B cell (primary cell): ENCODE data around the gene KRTAP29-1. TPM values are rescaled to one million over a fixed set of nuclear protein-coding genes. Genes with fewer than 3 reads are reported as not detected.

Source experiments
- ATAC-seq: fragments of 200-7000 bp; cut with Tn5 transposase; one replicate; pipeline ENCODE4 v1.10.0; 2021; ENCODE audit warnings: low read depth, mild to moderate bottlenecking, moderate number of reproducible peaks, moderate library complexity
- CTCF ChIA-PET: fragments of 350-600 bp; sonication (Branson Sonifier 250); formaldehyde crosslinking; loops from one replicate; lab custom pipeline; 2021; ENCODE audit warnings: antibody characterized with exemption, inconsistent platforms; lab: Charles Lee
- POLR2A ChIA-PET: fragments of 350-600 bp; sonication (Branson Sonifier 250); formaldehyde crosslinking; loops from one replicate; lab custom pipeline; 2021; ENCODE audit warnings: antibody characterized with exemption; lab: Charles Lee
- DNase-seq: peaks from one replicate; pipeline ENCODE4 v3.0.0; 2013
- H2AFZ ChIP-seq: 2 replicates; pipeline ENCODE4 v1.6.1; 2012; ENCODE audit warnings: mild to moderate bottlenecking, low read depth, low read length; ENCODE audit not compliant: insufficient read depth, poor library complexity, severe bottlenecking
- H3K27ac ChIP-seq, 2 donors: 1 replicate in 1 of 2; 2 replicates in 1 of 2; pipeline ENCODE4 v1.5.1; 2012 to 2013; ENCODE audit warnings: low read length in 2 of 2, mild to moderate bottlenecking in 2 of 2, moderate library complexity in 1 of 2
- H3K27me3 ChIP-seq, 4 experiments: fragments of 200-600 bp in 1 of 4; sonication (generic) in 1 of 4; replicated peaks in 1 of 4; 1 replicate in 2 of 4; 2 replicates in 2 of 4; pipeline versions ENCODE4 v1.6.1 to v1.7.0; 2013 to 2016; ENCODE audit warnings: low read length in 3 of 4, mild to moderate bottlenecking in 2 of 4, mixed read lengths in 1 of 4, moderate library complexity in 1 of 4; ENCODE audit not compliant: insufficient read depth in 4 of 4, control insufficient read depth in 3 of 4; ENCODE audit errors: control extremely low read depth in 1 of 4
- H3K36me3 ChIP-seq, 2 experiments: replicated peaks in 1 of 2; 1 replicate in 1 of 2; 2 replicates in 1 of 2; pipeline versions ENCODE4 v1.6.1 to v1.7.1; 2013; ENCODE audit warnings: low read length in 1 of 2; ENCODE audit not compliant: insufficient read depth in 2 of 2, control insufficient read depth in 1 of 2; ENCODE audit errors: control extremely low read depth in 1 of 2, extremely low read depth in 1 of 2
- H3K4me1 ChIP-seq, 2 donors: fragments of 200-600 bp in 1 of 2; sonication (generic) in 1 of 2; 1 replicate in 1 of 2; 2 replicates in 1 of 2; pipeline versions ENCODE4 v1.5.1 to v1.6.1; 2013 to 2017; ENCODE audit warnings: low read length in 2 of 2; ENCODE audit not compliant: control insufficient read depth in 2 of 2, insufficient read depth in 2 of 2
- H3K4me2 ChIP-seq: replicated peaks from 2 replicates; pipeline ENCODE3; 2012; ENCODE audit warnings: mild to moderate bottlenecking, low read depth, low read length; ENCODE audit not compliant: poor library complexity, severe bottlenecking
- H3K4me3 ChIP-seq, 5 experiments: fragments of 200-600 bp in 1 of 5; sonication (generic) in 1 of 5; 1 replicate in 3 of 5; 2 replicates in 2 of 5; pipeline versions ENCODE4 v1.5.1 to v1.7.0; 2011 to 2016; ENCODE audit warnings: low read length in 4 of 5, mild to moderate bottlenecking in 4 of 5, low read depth in 2 of 5, control low read depth in 1 of 5, moderate library complexity in 1 of 5; ENCODE audit not compliant: insufficient read depth in 1 of 5; ENCODE audit errors: control extremely low read depth in 1 of 5, extremely low read depth in 1 of 5
- H3K79me2 ChIP-seq: fragments of 200-600 bp; sonication (generic); one replicate; pipeline ENCODE4 v1.6.0; 2016; ENCODE audit warnings: low read length; ENCODE audit not compliant: control insufficient read depth, insufficient read depth
- H3K9ac ChIP-seq: fragments of 200-600 bp; sonication (generic); 2 replicates; pipeline ENCODE4 v1.6.1; 2017; ENCODE audit warnings: mild to moderate bottlenecking, low read length, moderate library complexity
- H3K9me3 ChIP-seq, 3 donors: one replicate each; pipeline versions ENCODE4 v1.6.1 to v1.7.1; 2013; ENCODE audit warnings: low read length in 2 of 3; ENCODE audit not compliant: control insufficient read depth in 2 of 3, insufficient read depth in 1 of 3; ENCODE audit errors: control extremely low read depth in 1 of 3
- H4K20me1 ChIP-seq: 2 replicates; pipeline ENCODE4 v1.6.0; 2012; ENCODE audit warnings: mild to moderate bottlenecking, low read length; ENCODE audit not compliant: insufficient read depth, control insufficient read depth, poor library complexity, severe bottlenecking
- H3K27ac Mint-ChIP-seq: one replicate; pipeline ENCODE4 v1.8.0; 2021; ENCODE audit warnings: mixed read lengths
- H3K27me3 Mint-ChIP-seq: one replicate; pipeline ENCODE4 v1.8.0; 2021; ENCODE audit warnings: mixed read lengths
- H3K4me1 Mint-ChIP-seq: one replicate; pipeline ENCODE4 v1.8.0; 2021; ENCODE audit warnings: mixed read lengths
- H3K4me3 Mint-ChIP-seq: one replicate; pipeline ENCODE4 v1.8.0; 2021; ENCODE audit warnings: mixed read lengths
- H3K9me3 Mint-ChIP-seq: one replicate; pipeline ENCODE4 v1.8.0; 2022; ENCODE audit warnings: mixed read lengths; ENCODE audit not compliant: insufficient read depth
- EZH2 ChIP-seq: IDR thresholded peaks from 2 replicates; pipeline ENCODE4 v1.6.1; 2012; ENCODE audit warnings: borderline replicate concordance, low read depth, mild to moderate bottlenecking, moderate library complexity, low read length; ENCODE audit not compliant: insufficient read depth, poor library complexity, severe bottlenecking
- WGBS: methylation state at CpG from one replicate; pipeline ENCODE4 v1.1.5; 2013; ENCODE audit warnings: missing lambda C conversion rate; ENCODE audit not compliant: insufficient coverage; 5-methylcytosine and 5-hydroxymethylcytosine counted together
- intact Hi-C: fragments of 100-400 bp; cut with micrococcal nuclease; formaldehyde crosslinking; loops from one replicate; pipeline ENCODE4 v1.10.0; 2022
- polyA plus RNA-seq: library from polyadenylated mRNA; depleted of rRNA; stranded (reverse); fragments of >200 nt; gene quantifications from 2 replicates; pipeline ENCODE4 v1.2.3, GENCODE V29; 2012
- total RNA-seq, 2 donors: library from RNA; stranded (reverse); fragments of 120-200 nt in 1 of 2; gene quantifications; 1 replicate in 1 of 2; 2 replicates in 1 of 2; pipeline versions ENCODE4 v1.2.3 to v1.2.4, GENCODE V29; 2013 to 2022
- TF ChIP-seq, protein P1 (sequence below): fragments of 200-600 bp; IDR thresholded peaks from one replicate; pipeline ENCODE4 v1.8.0; 2022; ENCODE audit warnings: antibody characterized with exemption, mild to moderate bottlenecking

Gene KRTAP29-1
- total and polyA plus RNA-seq, 2 donors (not counting 1 experiment from before 2014, with no cell fraction given): 0.43 TPM; not detected in 1

DNA sequence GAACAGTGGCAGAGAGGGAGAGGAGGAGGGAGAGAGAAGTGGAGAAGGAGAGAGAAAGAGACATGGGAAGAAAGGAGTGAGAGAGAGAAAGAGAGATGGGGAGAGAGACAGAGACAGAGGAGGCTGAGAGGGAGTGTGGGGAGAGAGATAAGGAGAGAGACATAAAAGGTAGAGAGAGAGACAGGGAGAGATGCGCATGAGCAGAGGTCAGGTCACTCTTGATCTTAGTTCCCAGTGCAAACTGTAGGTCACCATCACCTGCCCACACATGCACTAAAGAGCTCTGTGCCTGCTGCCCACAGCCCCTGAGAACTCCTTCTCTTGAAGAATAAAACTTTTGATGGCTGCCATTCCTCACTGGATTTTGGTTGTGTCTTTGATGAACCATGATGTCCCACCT lies 33.1 kb upstream of the KRTAP29-1 start:
- H3K27ac Mint-ChIP-seq: no peak overlapping the region

More for the DNA sequence above, 33.1 kb upstream of the KRTAP29-1 start:
- ATAC-seq (no peak), DNase-seq (no peak)
- H3K4me3 ChIP-seq: no peak overlapping the region
- Mint-ChIP-seq H3K9me3 (no peaks in the 10 kb centered on the region), H3K27me3 (peaks cover 15% of the 10 kb centered on the region), H3K4me3 (no peak overlapping the region), H3K4me1 (peaks cover 10% of the 10 kb centered on the region)
- intact Hi-C loops: no loop called here
- no peak overlapping the region for H3K9ac ChIP-seq
- no peaks in the 10 kb centered on the region for H3K79me2 ChIP-seq
- no peaks in the 10 kb centered on the region for H3K9me3 ChIP-seq
- no peak overlapping the region for H3K4me2 ChIP-seq
- H4K20me1 ChIP-seq: no peaks in the 10 kb centered on the region
- H2AFZ ChIP-seq: no peak overlapping the region
- CTCF ChIA-PET: interaction anchor here (1.2 kb wide), 1 partner anchor 13 kb away, joined by 5 read pairs; no protein-coding TSS in a partner anchor
- POLR2A ChIA-PET: no interaction called here
- H3K4me1 ChIP-seq: peaks cover 0 to 13% of the 10 kb centered on the region in 2 donors
- no peak for TF ChIP-seq EZH2
- TF ChIP-seq, protein P1, sequence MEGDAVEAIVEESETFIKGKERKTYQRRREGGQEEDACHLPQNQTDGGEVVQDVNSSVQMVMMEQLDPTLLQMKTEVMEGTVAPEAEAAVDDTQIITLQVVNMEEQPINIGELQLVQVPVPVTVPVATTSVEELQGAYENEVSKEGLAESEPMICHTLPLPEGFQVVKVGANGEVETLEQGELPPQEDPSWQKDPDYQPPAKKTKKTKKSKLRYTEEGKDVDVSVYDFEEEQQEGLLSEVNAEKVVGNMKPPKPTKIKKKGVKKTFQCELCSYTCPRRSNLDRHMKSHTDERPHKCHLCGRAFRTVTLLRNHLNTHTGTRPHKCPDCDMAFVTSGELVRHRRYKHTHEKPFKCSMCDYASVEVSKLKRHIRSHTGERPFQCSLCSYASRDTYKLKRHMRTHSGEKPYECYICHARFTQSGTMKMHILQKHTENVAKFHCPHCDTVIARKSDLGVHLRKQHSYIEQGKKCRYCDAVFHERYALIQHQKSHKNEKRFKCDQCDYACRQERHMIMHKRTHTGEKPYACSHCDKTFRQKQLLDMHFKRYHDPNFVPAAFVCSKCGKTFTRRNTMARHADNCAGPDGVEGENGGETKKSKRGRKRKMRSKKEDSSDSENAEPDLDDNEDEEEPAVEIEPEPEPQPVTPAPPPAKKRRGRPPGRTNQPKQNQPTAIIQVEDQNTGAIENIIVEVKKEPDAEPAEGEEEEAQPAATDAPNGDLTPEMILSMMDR: no peak
- peaks cover 0 to 10% (median 1%) of the 10 kb centered on the region in 4 experiments for H3K27me3 ChIP-seq
- no peaks in the 10 kb centered on the region for H3K36me3 ChIP-seq
- H3K27ac ChIP-seq: no peak overlapping the region
- no CpG with 5 or more reads among the region's 1 CpG for WGBS
